Type B pancreatic cell (in vitro differentiated cells): ENCODE data around the gene AFAP1. TPM values are rescaled to one million over a fixed set of nuclear protein-coding genes. Genes with fewer than 3 reads are reported as not detected.
"Not testable (repeated sequence)": the region's sequence is repeated elsewhere in the genome, so short reads cannot be mapped to it uniquely, and the experiment has no call there.

Experiments
- DNase-seq: peaks from one replicate; pipeline ENCODE4 v3.0.0; 2021; ENCODE audit warnings: mixed read lengths; ENCODE audit not compliant: unreplicated experiment; ENCODE audit errors: extremely low spot score
- H3K27ac Mint-ChIP-seq: 2 replicates; pipeline ENCODE4 v1.8.0; 2021; ENCODE audit warnings: mild to moderate bottlenecking, mixed read lengths
- H3K27me3 Mint-ChIP-seq: 2 replicates; pipeline ENCODE4 v1.8.0; 2021; ENCODE audit warnings: mixed read lengths
- H3K36me3 Mint-ChIP-seq: 2 replicates; pipeline ENCODE4 v1.8.0; 2021; ENCODE audit warnings: mixed read lengths
- H3K4me1 Mint-ChIP-seq: one replicate; pipeline ENCODE4 v1.8.0; 2021; ENCODE audit warnings: mixed read lengths; ENCODE audit not compliant: unreplicated experiment
- H3K4me3 Mint-ChIP-seq: 2 replicates; pipeline ENCODE4 v1.8.0; 2021; ENCODE audit warnings: mild to moderate bottlenecking, mixed read lengths
- H3K9me3 Mint-ChIP-seq: 2 replicates; pipeline ENCODE4 v1.8.0; 2021; ENCODE audit warnings: mixed read lengths
- total RNA-seq: library from RNA; stranded (reverse); gene quantifications from 2 replicates; pipeline ENCODE4 v1.2.1, GENCODE V29; 2021; ENCODE audit warnings: low replicate concordance
- TF ChIP-seq, protein P1 (sequence below): fragments of 200-600 bp; sonication (generic); conservative IDR thresholded peaks from 2 replicates; pipeline ENCODE4 v1.5.0; 2021; ENCODE audit warnings: antibody characterized with exemption, mild to moderate bottlenecking

AFAP1 gene
- total RNA-seq, 1 donor from 2014 or later = 36.6 TPM

DNA sequence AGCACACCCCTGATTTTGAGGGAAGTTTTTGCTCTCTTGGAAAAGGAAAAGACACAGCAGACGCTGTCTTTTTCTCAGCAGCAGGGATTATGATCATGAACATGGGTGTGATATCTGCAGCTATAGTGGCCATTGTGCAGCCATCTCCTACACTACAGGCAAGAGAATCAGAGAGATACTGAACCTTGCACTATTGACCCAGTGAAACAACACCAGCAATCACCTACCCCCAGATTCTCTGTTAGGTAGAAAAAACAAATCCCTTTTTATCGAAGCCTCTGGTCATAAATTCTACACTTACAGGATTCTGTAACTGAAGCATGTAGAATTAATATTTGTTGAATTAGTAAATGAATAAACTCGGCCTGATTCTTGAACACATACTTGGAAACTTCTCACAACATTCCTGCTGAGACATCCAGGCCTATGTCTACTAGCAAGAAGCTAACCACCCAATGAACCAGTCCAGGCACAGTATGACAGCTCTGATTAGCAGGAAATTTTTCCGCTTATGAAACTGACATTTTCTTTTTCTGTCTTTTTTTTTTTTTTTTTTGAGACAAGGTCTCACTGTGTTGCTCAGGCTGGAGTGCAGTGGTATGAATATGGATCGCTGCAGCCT lies 5.0 kb upstream of the AFAP1 start:
- Mint-ChIP-seq H3K9me3 (no peaks in the 10 kb centered on the region), H3K4me3 (no peak overlapping the region), H3K27ac (no peak overlapping the region), H3K4me1 (peaks cover 28% of the 10 kb centered on the region), H3K36me3 (no peaks in the 10 kb centered on the region), H3K27me3 (peaks cover 3% of the 10 kb centered on the region)
- TF ChIP-seq, protein P1, sequence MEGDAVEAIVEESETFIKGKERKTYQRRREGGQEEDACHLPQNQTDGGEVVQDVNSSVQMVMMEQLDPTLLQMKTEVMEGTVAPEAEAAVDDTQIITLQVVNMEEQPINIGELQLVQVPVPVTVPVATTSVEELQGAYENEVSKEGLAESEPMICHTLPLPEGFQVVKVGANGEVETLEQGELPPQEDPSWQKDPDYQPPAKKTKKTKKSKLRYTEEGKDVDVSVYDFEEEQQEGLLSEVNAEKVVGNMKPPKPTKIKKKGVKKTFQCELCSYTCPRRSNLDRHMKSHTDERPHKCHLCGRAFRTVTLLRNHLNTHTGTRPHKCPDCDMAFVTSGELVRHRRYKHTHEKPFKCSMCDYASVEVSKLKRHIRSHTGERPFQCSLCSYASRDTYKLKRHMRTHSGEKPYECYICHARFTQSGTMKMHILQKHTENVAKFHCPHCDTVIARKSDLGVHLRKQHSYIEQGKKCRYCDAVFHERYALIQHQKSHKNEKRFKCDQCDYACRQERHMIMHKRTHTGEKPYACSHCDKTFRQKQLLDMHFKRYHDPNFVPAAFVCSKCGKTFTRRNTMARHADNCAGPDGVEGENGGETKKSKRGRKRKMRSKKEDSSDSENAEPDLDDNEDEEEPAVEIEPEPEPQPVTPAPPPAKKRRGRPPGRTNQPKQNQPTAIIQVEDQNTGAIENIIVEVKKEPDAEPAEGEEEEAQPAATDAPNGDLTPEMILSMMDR = no peak
- no peak for DNase-seq

DNA sequence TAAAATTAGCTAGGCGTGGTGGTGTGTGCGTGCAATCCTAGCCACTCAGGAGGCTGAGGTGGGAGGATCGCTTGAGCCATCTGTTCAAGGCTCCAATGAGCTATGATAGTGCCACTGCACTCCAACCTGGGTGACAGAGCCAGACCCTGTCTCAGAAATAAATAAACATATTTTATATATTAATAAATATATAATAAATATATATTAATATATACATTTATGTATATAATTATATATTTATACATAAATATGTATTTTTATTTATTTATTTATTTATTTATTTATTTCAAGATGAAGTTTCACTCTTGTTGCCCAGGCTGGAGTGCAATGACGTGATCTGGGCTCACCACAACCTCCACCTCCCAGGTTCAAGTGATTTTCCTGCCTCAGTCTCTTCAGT lies 4.0 kb upstream of the AFAP1 start:
- not testable (repeated sequence) for H3K27ac Mint-ChIP-seq, DNase-seq, H3K9me3 Mint-ChIP-seq, H3K27me3 Mint-ChIP-seq, H3K36me3 Mint-ChIP-seq, H3K4me3 Mint-ChIP-seq
- H3K4me1 Mint-ChIP-seq = peaks cover 18% of the 10 kb centered on the region

DNA sequence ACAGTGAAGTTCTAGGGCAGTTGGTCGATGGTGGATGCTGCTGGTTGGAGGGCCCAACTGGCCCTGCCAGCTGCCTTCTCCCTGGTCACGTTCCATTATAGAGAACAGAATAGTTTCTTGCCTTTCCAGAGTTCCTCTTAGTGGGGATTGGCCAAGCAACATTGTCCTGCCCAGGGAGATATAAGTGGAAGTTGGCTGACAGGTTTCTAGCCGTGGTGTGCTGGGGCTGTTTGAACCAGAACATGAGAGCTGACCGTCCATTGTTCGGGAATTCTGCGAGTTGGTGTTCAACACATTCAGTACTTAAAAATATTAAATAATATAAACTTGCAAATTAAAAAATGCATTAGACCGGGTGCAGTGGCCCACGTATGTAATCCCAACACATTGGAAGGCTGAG lies 3.5 kb upstream of the AFAP1 start:
- H3K27ac Mint-ChIP-seq = no peak overlapping the region
- no peaks in the 10 kb centered on the region for H3K27me3 Mint-ChIP-seq
- peak overlapping the region; percentile 58 for H3K4me3 Mint-ChIP-seq
- no peaks in the 10 kb centered on the region for H3K9me3 Mint-ChIP-seq
- H3K36me3 Mint-ChIP-seq = no peaks in the 10 kb centered on the region
- peaks cover 21% of the 10 kb centered on the region for H3K4me1 Mint-ChIP-seq
- TF ChIP-seq, protein P1 = no peak
- DNase-seq = no peak

- Mint-ChIP-seq H3K27me3 (no peaks in the 10 kb centered on the region), H3K4me3 (peak overlapping the region; percentile 65), H3K4me1 (peaks cover 29% of the 10 kb centered on the region), H3K9me3 (no peaks in the 10 kb centered on the region), H3K36me3 (no peaks in the 10 kb centered on the region), H3K27ac (peak overlapping the region; percentile 94)
- no peak for DNase-seq
- TF ChIP-seq, protein P1 = no peak
Observed at GRCh38 chr4:7941965-7942496, 2.4 kb upstream of the AFAP1 start.

- DNase-seq = no peak
- no peaks in the 10 kb centered on the region for H3K9me3 Mint-ChIP-seq
- H3K4me1 Mint-ChIP-seq = peaks cover 25% of the 10 kb centered on the region
- TF ChIP-seq, protein P1 = no peak
- no peaks in the 10 kb centered on the region for H3K36me3 Mint-ChIP-seq
- no peaks in the 10 kb centered on the region for H3K27me3 Mint-ChIP-seq
- peak overlapping the region; percentile 94 for H3K27ac Mint-ChIP-seq
- peak overlapping the region; percentile 82 for H3K4me3 Mint-ChIP-seq
Observed at GRCh38 chr4:7941111-7941964, 1.7 kb upstream of the AFAP1 start.
